ENCODE measurements around the gene PIEZO2.

The PIEZO2 gene

DNA sequence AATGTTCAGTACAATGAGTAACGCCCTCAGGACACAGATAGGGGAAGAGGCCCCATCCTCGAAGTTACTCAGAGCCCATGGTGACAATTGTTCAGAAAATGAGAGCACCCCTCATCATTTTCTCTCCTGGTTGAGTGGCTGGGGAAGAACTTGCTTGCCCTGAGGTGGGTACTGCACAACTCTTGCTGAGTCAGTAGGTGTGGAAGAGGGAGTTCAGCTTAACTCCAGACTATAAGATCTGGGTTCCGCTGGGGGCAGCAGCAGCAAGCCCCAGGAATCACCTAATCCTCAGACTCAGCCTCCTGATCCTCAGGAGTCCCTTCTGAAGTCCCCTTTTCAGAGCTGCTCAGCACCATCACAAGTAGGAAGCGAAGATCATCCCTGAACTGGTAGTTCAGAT lies 123.7 kb downstream of the PIEZO2 start:
- Mint-ChIP-seq H3K4me1 (ENCODE audit: low read depth) (no peaks in the 10 kb centered on the region), H3K9me3 (no peaks in the 10 kb centered on the region), H3K27ac (no peak overlapping the region), H3K27me3 (ENCODE audit: low read depth) (no peaks in the 10 kb centered on the region), H3K36me3 (ENCODE audit: low read depth) (no peaks in the 10 kb centered on the region), H3K4me3 (no peak overlapping the region)

- H3K9me3 Mint-ChIP-seq = no peaks in the 10 kb centered on the region
- no peaks in the 10 kb centered on the region for H3K4me1 Mint-ChIP-seq (ENCODE audit: low read depth)
- H3K27ac Mint-ChIP-seq = no peak overlapping the region
- H3K4me3 Mint-ChIP-seq = no peak overlapping the region
- no peaks in the 10 kb centered on the region for H3K36me3 Mint-ChIP-seq (ENCODE audit: low read depth)
- H3K27me3 Mint-ChIP-seq (ENCODE audit: low read depth) = no peaks in the 10 kb centered on the region
Measured at GRCh38 chr18:11024928-11025669, 124.3 kb downstream of the PIEZO2 start.

GRCh38 chr18:11021477-11021876 lies 127.9 kb downstream of the PIEZO2 start:
- no peaks in the 10 kb centered on the region for H3K4me1 Mint-ChIP-seq (ENCODE audit: low read depth)
- no peak overlapping the region for H3K27ac Mint-ChIP-seq
- H3K27me3 Mint-ChIP-seq (ENCODE audit: low read depth) = no peaks in the 10 kb centered on the region
- H3K36me3 Mint-ChIP-seq (ENCODE audit: low read depth) = no peaks in the 10 kb centered on the region
- H3K4me3 Mint-ChIP-seq = no peak overlapping the region
- no peaks in the 10 kb centered on the region for H3K9me3 Mint-ChIP-seq

- Mint-ChIP-seq H3K9me3 (no peaks in the 10 kb centered on the region), H3K4me1 (ENCODE audit: low read depth) (no peaks in the 10 kb centered on the region), H3K27me3 (ENCODE audit: low read depth) (no peaks in the 10 kb centered on the region), H3K36me3 (ENCODE audit: low read depth) (no peaks in the 10 kb centered on the region), H3K27ac (no peak overlapping the region), H3K4me3 (no peak overlapping the region)
Measured at GRCh38 chr18:11020877-11021414, 128.4 kb downstream of the PIEZO2 start.

GRCh38 chr18:11020161-11020853 lies 129.1 kb downstream of the PIEZO2 start:
- Mint-ChIP-seq H3K4me3 (no peak overlapping the region), H3K9me3 (no peaks in the 10 kb centered on the region), H3K36me3 (ENCODE audit: low read depth) (no peaks in the 10 kb centered on the region), H3K27ac (no peak overlapping the region), H3K4me1 (ENCODE audit: low read depth) (no peaks in the 10 kb centered on the region), H3K27me3 (ENCODE audit: low read depth) (no peaks in the 10 kb centered on the region)

DNA sequence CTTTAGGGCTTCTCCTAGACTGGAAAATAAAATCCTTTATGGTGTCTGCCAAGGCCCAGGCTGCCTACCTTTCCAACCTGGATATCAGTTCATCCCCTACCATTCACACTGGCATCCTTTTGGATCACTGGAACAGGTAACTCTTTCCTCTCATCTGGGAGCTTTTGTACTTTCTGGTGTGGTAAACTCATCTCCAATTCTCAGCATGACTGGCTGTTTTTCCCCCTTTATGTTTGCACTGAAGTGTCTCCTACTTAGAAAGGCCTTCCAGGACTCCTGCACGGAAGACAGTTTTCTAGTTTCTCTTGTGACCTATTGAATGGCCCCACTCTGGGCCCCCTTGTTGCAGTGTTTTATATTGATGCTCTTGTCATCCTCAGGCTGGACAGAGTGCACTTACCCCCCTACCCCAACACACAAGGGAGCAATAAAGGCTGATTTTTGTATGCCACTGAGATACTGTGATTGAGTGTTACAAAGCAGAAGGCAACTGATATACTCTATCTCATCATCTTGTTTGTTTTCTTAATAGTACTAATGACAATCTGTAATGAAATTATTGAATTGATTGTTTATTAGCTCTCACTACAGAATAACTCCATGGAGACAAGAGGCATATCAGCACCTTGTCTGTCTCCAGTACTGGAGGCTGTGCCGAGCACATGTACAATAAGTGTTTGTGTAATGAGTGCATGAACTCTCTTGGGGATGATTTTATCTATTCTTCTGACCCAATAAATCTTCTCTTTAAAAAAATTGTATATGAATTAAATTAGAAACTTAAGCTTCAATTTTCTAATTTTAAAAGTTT lies 129.9 kb downstream of the PIEZO2 start:
- Mint-ChIP-seq H3K27ac (no peak overlapping the region), H3K4me1 (ENCODE audit: low read depth) (no peaks in the 10 kb centered on the region), H3K36me3 (ENCODE audit: low read depth) (no peaks in the 10 kb centered on the region), H3K9me3 (no peaks in the 10 kb centered on the region), H3K27me3 (ENCODE audit: low read depth) (no peaks in the 10 kb centered on the region), H3K4me3 (no peak overlapping the region)

DNA sequence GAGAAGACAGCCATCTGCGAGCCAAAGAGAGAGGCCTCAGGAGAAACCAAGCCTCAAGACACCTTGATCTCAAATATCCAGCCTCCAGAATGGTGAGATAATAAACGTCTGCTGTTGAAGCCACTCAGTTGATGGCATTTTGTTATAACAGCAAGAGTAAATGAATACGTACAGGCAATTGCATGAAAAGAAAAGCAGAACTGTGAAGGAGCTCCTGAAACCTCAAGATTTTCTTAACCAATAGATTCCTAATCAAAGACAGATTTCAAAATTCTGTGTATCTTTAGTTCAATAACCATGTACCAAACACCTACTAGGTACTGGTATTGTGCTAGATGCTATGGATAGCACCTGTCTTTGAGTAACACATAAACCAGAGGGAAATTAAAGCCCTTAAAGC lies 139.5 kb downstream of the PIEZO2 start:
- no peak overlapping the region for H3K4me3 Mint-ChIP-seq
- no peaks in the 10 kb centered on the region for H3K36me3 Mint-ChIP-seq (ENCODE audit: low read depth)
- H3K4me1 Mint-ChIP-seq (ENCODE audit: low read depth) = no peaks in the 10 kb centered on the region
- no peaks in the 10 kb centered on the region for H3K27me3 Mint-ChIP-seq (ENCODE audit: low read depth)
- no peaks in the 10 kb centered on the region for H3K9me3 Mint-ChIP-seq
- no peak overlapping the region for H3K27ac Mint-ChIP-seq

DNA sequence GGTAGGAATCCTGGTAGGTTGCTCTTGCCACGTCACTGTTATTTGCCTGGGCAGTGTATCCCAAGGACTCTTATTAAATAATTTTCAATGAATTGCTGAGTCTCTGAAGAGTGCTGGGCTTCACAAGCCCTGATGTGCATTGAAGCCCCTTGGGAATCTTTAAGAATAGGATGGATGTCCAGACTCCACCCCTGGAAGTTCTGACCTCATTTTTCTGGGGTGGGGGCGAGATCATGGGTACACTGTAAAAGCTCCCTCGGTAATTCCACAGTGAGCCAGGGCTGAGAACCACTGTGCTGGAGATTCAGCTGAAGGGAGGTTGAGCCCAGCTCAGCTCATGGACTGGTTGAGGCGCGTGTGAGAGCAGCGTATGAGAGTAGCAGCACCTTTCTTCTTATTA lies 140.2 kb downstream of the PIEZO2 start:
- no peaks in the 10 kb centered on the region for H3K9me3 Mint-ChIP-seq
- H3K4me1 Mint-ChIP-seq (ENCODE audit: low read depth) = no peaks in the 10 kb centered on the region
- H3K27me3 Mint-ChIP-seq (ENCODE audit: low read depth) = no peaks in the 10 kb centered on the region
- H3K36me3 Mint-ChIP-seq (ENCODE audit: low read depth) = no peaks in the 10 kb centered on the region
- H3K27ac Mint-ChIP-seq = no peak overlapping the region
- no peak overlapping the region for H3K4me3 Mint-ChIP-seq

- H3K4me1 Mint-ChIP-seq (ENCODE audit: low read depth) = no peaks in the 10 kb centered on the region
- H3K27me3 Mint-ChIP-seq (ENCODE audit: low read depth) = no peaks in the 10 kb centered on the region
- H3K9me3 Mint-ChIP-seq = no peaks in the 10 kb centered on the region
- no peak overlapping the region for H3K27ac Mint-ChIP-seq
- no peaks in the 10 kb centered on the region for H3K36me3 Mint-ChIP-seq (ENCODE audit: low read depth)
- no peak overlapping the region for H3K4me3 Mint-ChIP-seq
Measured at GRCh38 chr18:11008505-11008904, 140.9 kb downstream of the PIEZO2 start.

GRCh38 chr18:11005528-11005927 lies 143.8 kb downstream of the PIEZO2 start:
- Mint-ChIP-seq H3K4me1 (ENCODE audit: low read depth) (no peaks in the 10 kb centered on the region), H3K27ac (no peak overlapping the region), H3K27me3 (ENCODE audit: low read depth) (no peaks in the 10 kb centered on the region), H3K4me3 (no peak overlapping the region), H3K36me3 (ENCODE audit: low read depth) (no peaks in the 10 kb centered on the region), H3K9me3 (no peaks in the 10 kb centered on the region)

DNA sequence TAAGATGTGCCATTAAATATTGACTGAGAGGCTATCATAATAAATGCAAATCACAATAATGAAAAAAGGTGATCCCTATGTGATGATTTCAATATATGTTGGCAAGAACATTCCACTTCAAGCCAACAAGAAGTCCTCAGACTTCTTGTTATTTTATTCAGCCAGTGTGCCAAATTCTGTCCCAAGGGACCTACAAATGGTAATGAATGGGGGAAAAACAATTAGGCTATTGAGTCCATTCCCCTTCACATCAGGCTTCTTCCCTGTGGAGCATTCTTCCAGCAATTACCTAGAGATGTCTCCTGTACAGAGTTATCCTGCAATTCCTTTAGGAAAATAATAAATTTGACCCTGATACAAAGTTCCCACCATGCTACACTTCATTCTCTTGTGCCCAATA lies 144.4 kb downstream of the PIEZO2 start:
- Mint-ChIP-seq H3K36me3 (ENCODE audit: low read depth) (no peaks in the 10 kb centered on the region), H3K4me1 (ENCODE audit: low read depth) (no peaks in the 10 kb centered on the region), H3K27me3 (ENCODE audit: low read depth) (no peaks in the 10 kb centered on the region), H3K4me3 (no peak overlapping the region), H3K9me3 (no peaks in the 10 kb centered on the region), H3K27ac (no peak overlapping the region)

DNA sequence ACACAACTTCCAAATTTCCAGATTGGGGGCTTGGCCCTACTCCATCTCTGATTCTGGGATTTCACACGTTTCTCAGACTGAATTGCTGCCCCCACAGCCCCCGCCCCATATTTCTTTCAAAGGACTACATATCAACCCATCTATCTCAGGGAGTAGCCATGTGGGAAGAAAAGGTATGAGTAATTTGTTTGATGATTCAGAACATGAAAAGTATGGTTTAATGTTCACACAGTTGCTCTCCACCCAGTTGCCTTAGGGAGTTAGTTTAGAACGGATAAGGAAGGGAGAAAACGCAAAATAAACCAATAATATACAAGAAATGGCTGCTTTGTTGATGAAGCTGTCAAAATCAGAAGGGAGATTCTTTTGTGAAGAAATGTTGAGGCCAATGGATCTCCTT lies 145.1 kb downstream of the PIEZO2 start:
- H3K4me1 Mint-ChIP-seq (ENCODE audit: low read depth) = no peaks in the 10 kb centered on the region
- no peaks in the 10 kb centered on the region for H3K27me3 Mint-ChIP-seq (ENCODE audit: low read depth)
- H3K27ac Mint-ChIP-seq = no peak overlapping the region
- H3K4me3 Mint-ChIP-seq = no peak overlapping the region
- no peaks in the 10 kb centered on the region for H3K9me3 Mint-ChIP-seq
- no peaks in the 10 kb centered on the region for H3K36me3 Mint-ChIP-seq (ENCODE audit: low read depth)

GRCh38 chr18:11002796-11003195 lies 146.6 kb downstream of the PIEZO2 start:
- Mint-ChIP-seq H3K36me3 (ENCODE audit: low read depth) (no peaks in the 10 kb centered on the region), H3K4me3 (no peak overlapping the region), H3K27ac (no peak overlapping the region), H3K9me3 (peaks cover 4% of the 10 kb centered on the region), H3K27me3 (ENCODE audit: low read depth) (no peaks in the 10 kb centered on the region), H3K4me1 (ENCODE audit: low read depth) (no peaks in the 10 kb centered on the region)

GRCh38 chr18:11002277-11002676 lies 147.1 kb downstream of the PIEZO2 start:
- Mint-ChIP-seq H3K27me3 (ENCODE audit: low read depth) (no peaks in the 10 kb centered on the region), H3K4me3 (no peak overlapping the region), H3K9me3 (peaks cover 8% of the 10 kb centered on the region), H3K4me1 (ENCODE audit: low read depth) (no peaks in the 10 kb centered on the region), H3K27ac (no peak overlapping the region), H3K36me3 (ENCODE audit: low read depth) (no peaks in the 10 kb centered on the region)

Measured in T-helper 1 cell treated with Interleukin-12 subunit alpha and Interleukin-12 subunit beta and Interleukin-4 antibody, amounts not matched to agents 30 μg/mL and 1 μg/mL, for 36 hours (primary cell).